Activated T-cell treated with anti-CD3 and anti-CD28 coated beads, Interleukin-2, amount 50 U/mL, for 48 hours (primary cell): Measurements from ENCODE around the gene ASAP2.

Experiments used
- DNase-seq, 2 experiments: peaks; one replicate each; pipeline ENCODE4 v3.0.0-alpha.2; 2020

The ASAP2 gene

DNA sequence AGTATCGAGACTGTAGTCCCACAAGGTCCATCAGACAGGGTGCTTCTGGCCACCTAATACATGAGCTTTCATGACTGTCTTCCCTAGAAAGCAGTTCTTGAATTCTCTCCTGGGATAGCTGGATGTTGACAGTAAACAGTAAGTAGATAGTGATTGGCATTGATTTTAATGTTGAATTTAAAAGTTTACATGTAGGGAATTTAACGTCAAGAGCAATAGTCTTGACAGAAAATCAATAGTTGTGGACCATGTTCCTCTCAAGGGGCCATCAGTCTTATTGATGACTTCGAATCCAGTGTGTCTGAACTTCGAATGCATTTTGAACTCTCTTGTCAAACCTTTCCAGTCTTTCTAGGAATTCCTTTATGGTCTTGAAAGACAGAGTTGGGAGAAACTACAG, 152.9 kb downstream of the ASAP2 start:
- DNase-seq = no peak

DNA sequence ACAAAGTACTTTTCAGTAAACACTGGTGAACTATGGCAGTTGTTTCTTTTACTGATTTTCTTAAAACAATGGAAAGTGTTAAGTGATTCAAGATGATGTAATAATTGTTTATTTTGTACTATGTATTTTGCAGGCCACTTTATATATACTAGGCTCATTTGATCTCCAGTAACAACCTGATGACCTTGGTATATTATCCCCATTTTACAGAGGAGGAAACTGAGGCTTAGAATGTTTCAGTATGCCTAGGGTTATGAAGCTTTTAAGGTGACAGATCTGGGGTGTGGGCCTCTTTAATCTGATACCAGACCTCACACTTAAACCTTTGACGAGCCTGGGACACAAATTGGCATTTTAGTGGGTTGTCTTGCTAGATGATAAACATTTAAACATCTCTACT, 153.5 kb downstream of the ASAP2 start:
- no peak for DNase-seq

DNA sequence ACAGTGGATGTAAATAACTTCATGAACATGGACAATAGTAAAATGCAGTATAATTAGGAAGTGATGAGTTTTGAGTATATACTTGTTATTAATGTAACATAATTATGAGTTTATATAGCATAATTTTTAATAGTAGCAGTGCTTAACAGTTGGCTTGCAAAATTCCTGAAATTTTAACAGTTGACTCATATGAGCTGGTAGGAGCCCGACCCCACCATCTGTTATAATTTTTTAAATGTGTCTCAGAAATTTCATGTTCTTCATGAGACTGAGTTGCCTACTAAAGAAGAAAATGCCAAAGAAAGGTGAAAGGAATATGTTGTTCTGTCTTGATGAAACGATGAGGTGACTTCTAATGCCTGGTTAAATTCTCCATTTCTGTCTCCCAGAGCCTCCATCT, 154.1 kb downstream of the ASAP2 start:
- DNase-seq = no peak

- DNase-seq = no peak
These were observed 157.8 kb downstream of the ASAP2 start for GRCh38 chr2:9364373-9364772.

GRCh38 chr2:9364791-9365497, 158.3 kb downstream of the ASAP2 start:
- DNase-seq = no peak

DNA sequence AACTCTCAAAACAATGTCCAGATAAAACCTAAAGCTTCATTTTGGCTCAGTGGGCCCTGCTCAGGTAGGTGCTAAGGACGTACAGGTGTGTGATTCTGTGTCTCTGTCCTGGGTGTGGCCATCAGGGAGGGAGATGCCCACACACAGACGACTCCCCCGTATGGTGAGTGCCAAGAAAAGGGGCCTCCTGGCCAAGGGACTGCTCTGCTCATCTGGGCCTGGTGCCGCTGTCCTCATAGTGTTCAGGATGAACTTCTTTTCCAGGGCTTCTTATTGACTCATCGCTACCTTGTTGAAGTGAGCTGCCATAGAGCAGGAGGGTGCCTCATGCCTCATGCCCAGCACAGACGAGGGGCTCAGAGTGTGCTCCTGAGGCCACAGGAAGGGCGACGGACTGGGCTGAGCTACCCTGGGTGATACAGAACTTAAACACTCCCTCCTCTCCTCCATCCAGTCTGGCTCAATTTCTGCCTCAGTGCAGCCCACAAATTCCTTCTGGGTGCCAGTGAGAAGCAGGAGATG, 158.9 kb downstream of the ASAP2 start:
- no peak for DNase-seq

GRCh38 chr2:9366026-9366425, 159.4 kb downstream of the ASAP2 start:
- DNase-seq = no peak

DNA sequence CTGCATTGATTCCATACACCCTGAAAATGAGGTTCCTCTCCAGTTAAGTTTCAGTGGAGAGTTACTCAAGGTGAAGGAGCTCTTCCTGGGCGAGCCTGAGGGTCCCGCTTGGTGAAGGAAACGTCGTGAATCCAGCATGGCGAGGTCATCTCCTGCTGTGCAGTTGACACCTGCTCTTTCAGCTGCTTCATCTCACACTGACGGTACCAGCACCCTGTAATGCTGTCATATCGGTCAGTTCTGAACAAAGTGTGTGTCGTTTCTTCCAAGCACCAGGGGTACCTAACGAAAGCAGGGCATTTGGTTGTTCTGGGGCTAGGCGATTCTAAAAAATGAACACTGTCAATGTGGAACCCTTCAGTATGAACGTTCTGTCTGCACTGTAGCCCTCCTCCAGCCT, 164.1 kb downstream of the ASAP2 start:
- peak; percentile 38 to 43 for DNase-seq

- DNase-seq = no peak
These were observed 166.4 kb downstream of the ASAP2 start for GRCh38 chr2:9373047-9373446.

DNA sequence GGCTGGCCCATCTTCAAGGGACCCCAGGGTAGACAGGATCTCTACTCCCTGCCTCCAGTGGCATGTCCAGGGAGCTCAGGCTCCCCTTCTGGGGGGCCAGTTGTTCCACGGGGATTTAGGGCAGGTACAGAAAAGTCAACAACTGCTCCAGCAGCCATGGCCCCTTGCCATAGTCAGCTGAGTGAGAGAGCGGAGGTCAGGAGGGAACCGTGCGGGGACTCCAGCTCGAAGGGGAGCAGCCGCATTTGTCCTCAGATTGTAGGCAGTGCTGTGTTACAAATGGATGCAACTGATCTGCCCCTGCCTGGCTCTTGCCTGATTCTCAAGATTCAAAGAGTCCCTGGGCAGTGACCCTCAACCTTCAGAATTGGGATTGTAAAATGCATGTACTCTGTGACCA, 166.9 kb downstream of the ASAP2 start:
- no peak for DNase-seq

GRCh38 chr2:9374071-9374730, 167.6 kb downstream of the ASAP2 start:
- no peak for DNase-seq

DNA sequence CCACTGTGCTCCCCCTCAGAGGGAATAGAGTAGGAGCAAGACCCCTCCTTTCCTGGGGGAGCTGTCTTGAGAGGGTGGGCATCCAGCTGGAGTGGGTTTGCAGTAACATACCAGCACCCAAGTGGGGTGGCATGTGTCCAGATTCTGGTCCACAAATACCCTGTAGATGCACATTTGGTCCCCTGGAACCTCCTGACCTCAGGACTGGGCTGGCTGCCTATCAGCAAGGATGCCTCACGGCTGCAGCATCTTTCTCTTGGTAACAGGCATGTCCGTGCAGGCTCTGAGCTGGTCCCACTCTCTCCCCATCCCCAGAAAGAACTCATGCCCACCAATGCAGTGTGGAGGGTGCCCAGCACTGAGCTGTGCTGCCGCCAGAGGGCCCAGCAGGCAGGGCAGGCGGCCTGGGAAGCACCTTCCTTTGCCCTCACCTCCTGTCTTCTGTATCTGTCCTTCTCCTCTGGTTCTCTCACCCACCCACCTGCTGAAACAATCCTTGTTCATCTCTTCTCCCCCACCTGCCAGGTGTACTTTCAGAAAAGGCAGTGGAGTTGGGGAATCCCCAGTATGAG, 169.3 kb downstream of the ASAP2 start:
- no peak for DNase-seq

DNA sequence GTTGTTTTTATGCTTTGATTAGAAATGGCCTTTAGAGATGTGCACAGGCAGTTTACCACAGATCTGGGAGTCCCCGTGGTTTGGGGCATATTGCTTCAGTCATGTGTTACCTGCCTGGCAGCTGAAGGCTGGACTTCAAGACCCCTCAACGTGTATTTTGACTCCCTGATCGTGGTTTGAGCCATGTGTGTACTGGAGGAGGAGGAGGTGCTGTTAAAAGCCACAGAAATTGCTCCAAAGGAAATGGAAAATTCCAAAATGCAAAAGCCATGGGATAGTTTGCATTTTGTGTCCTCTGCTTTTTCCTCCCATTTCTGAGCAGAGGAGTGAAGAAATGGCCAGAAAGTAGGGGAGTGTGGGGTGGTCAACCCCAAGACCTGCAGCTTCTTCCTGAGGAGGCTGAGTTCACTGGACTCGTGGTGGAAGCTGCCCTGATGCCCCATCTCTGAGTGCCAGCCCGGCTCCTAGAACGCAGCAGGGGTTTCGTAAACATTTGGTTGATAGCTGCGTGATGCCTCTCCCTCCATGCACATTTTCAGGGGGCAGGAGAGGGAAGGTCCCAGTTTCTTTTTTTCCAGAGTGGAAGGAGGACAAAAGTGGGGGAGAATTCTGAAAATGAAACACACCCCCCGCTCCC, 171.0 kb downstream of the ASAP2 start:
- DNase-seq = no peak

GRCh38 chr2:9378433-9379390, 172.1 kb downstream of the ASAP2 start:
- DNase-seq = no peak

DNA sequence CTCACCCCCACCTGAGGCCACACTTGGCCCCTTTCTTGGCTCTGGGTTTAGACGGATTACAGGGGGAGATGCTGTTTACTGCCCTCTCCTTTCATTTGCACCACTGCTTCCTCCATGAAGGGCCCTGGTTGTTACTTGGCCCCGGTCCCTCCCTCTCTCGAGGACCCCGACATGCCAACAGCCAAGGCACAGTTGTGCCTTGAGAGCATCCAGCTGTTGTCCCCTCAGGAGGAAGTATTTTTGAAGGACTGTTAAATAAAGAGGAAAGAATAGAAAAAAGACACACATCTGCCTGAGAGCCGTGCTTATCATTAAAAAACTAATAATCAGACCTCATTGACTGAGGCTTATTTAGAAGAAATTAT, 172.8 kb downstream of the ASAP2 start:
- DNase-seq = no peak

DNA sequence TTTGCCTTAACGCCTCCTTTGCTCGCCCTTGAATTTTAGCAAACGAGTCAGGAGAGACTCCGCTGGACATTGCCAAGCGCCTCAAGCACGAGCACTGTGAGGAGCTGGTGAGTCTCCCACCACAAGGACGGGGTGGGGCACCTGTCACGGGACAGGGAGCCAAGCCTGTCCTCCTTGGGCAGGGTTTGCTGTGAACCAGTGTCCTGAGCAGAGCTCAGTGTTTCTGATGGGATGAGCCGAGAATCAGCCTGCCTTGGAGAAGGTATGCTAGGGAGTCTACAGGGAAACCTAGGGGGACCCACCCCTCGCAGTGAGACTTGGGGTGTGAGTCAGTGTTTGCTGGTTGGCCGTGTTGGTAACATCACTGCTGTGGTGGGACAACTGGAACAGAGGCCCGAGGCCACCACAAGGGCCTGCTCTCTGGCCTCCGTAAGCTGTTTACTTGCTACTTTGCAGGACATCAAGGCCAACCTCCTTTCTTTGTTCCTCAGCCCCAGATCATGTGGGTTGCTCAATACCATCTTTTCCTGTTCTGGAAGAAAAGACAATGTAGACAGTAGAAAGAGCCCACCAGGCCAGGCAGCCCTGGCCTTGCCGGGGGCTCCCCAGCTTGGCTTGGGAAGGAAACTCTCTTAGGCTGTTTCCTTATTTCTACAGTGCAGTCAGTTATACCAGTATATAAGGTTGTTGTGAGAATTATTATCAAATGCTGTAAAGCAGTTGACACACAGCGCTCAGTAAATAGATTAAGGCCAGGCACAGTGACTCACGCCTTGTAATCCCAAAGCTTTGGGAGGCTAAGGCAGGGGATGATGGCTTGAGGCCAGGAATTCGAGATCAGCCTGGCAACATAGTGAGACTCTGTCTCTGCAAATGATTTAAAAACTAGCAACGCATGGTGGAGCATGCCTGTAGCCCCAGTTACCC, 174.4 kb downstream of the ASAP2 start:
- no peak for DNase-seq

DNA sequence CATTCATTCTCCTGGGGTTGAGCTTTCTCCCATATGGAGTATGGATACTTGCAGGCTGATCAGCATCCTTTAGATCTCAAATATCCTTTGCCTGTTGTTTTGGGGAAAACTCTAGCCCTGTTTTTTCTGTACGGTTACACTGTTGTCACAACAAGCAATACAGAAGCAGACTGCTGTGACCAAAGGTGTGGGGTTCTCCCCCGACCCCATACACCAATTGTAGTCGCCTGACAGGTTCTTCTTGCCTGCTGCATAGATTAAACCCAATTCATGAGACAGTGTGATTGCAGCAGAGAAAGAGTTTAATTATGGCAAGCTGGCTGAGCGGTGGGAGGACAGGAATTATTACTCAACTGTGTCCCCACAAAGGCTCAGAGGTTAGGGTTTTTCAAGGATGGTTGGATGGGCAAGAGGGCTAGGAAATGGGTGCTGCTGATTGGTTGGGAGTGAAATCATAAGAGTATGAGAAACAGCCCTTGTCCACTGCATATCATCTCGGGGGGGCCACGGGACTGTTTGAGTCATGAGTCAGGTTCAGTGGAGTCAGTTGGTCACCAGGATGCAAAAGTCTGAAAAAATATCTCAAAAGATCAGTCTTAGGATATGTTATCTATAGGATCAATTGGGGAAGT, 176.1 kb downstream of the ASAP2 start:
- DNase-seq = no peak

DNA sequence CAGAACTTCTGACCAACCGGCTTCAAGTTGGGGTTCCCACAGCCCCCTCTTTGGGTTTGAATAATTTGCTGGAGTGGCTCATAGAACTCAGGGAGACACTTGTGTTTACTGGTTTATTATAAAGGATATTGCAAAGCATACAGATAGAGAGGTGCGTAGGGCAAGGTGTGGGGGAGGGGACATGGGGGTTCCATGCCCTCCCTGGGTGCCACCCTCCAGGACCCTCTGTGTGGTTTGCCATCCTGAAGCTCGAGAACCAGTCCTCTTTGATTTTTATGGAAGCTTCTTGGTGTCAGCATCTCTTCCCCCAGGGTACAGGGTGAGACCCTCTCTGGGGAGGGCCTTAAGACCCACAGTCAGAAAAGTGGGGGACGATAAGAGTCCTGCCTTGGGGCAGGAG, 177.9 kb downstream of the ASAP2 start:
- no peak for DNase-seq

DNA sequence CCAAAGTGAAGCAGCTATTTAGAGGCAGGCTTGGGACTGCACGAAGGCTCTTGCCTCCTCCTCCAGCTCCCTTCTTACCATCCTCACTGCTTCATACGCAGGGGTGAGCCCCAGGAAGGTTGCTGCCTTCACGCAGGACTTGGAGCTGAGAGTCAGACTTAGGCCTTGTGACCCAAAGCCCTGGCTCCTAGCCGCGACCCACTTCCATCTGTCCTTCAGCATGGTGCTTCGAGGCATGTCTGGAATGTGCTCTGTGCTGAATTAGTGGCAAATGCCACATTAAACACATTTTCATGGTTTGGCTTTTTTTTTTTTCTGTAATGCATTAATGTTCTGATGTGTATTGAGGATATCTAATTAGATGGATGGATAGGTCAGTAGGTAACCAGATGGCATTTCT, 179.2 kb downstream of the ASAP2 start:
- no peak for DNase-seq

DNA sequence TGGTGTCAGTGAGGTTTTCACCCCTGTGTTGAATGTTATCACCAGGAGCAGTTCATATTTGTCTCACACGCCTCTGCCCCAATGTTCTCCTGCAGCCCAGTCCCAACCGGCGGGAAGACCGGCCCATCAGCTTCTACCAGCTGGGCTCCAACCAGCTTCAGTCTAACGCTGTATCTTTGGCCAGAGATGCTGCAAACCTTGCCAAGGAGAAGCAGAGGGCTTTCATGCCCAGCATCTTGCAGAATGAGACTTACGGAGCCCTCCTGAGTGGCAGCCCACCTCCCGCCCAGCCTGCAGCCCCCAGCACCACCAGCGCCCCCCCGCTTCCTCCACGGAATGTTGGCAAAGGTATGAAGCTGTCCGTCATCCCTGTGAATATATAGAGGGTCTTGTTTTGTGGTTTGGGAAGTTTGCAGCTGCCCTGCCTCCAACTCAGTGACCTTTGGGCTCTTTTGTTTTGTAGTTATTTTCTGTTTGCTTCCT, 181.6 kb downstream of the ASAP2 start:
- no peak for DNase-seq
